ENCODE results near the gene SLC1A3.
"Not testable (repeated sequence)": the region's sequence is repeated elsewhere in the genome, so short reads cannot be mapped to it uniquely, and the experiment has no call there.

SLC1A3 gene

DNA sequence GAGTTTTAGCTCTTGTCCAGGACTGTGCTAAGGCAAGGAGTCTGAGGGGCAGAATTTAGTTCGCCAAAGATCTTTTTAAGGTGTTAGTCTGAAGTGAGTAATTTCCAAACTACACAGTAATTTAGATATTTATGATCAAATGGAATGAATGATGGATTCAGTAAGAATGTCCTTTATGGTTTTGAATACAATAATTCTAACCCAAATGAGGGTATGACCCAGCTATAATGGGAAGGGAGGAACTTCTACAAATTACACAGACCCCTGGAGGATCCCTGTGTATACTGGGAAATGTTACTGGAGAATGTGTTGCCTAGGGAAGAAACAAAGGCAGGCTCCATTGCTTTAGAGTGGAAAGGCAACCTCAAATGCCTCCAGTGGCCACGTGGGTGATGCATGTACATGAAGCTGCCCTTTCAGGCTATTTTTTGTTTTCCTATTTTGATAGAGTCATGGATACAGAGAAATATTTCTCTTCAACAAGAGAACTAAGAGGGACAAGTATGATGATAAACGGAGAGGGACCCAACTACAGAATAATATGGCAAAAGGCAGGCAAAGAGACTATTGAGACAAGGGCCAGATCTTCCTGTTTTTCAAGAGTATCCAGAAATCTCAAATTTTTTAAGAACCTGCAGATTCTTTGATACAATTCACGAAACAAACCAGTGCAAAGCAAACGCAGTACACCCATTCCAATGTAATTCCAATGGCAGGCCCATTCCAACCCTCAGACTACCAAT lies 25.4 kb downstream of the SLC1A3 start:
- DNase-seq: no peak

DNA sequence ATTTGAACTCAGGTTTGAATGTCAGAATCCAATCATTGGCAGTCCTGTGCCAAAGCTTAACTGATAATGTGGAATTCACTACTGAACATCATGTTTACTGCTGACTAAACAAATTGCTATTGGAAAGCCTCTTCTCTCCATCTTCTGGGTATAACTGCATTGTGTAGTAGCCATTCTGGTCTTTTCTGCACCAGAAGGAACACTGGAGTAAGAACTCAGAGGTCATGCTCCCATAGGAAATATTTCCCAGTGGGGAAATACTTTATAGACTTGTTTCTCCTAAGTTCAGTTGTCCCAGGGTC lies 25.9 kb downstream of the SLC1A3 start:
- DNase-seq: no peak

DNA sequence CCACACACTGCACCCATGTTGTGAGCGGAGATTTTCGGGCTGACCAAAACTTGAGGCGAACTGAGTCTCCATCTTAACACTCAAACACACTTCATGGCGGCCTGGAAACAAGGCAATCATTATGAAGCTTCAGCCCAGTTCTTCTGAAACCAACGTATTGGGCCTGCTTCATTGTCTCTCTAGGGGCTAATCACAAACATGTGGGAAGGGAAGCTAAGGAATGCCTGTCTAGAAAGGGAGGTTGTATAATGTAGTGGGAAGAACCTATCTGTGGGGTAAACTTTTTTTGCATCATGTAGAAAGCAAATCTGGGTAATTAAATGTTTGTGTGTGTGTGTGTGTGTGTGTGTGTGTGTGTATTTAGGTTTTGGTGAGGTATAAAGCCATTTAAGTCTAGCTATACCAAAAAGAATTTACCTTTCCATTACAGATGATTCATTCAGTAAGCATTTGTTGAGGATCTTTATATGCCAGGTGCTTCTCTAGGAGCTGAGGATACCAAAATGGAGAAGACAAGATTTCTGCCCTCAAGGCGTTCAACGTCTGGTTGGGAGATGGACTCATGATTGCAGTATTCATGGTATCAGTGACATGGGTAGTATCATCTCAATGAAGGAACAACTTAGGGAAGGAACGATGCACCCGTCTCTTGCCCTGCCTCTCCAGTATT lies 29.4 kb downstream of the SLC1A3 start:
- no peak for DNase-seq

DNA sequence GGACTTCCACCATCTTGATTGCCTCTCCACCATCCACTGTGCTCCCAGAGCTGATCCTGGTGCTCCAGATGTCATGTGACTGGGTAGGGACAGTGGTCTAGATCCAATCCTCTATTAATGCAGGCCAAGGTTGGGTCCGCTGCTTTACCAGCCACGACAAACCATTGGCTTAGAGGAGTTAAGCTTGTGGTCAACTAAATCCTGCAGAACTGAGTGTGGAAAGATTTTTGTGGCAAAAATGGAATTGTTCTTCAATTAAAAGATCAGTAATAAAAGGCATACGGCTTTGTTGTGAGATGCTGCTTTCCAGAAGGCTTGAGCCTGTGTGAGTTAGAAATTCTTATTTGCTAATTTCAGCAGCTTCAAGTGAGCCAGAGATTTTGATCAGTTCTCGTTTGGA lies 30.7 kb downstream of the SLC1A3 start:
- no peak for DNase-seq

DNA sequence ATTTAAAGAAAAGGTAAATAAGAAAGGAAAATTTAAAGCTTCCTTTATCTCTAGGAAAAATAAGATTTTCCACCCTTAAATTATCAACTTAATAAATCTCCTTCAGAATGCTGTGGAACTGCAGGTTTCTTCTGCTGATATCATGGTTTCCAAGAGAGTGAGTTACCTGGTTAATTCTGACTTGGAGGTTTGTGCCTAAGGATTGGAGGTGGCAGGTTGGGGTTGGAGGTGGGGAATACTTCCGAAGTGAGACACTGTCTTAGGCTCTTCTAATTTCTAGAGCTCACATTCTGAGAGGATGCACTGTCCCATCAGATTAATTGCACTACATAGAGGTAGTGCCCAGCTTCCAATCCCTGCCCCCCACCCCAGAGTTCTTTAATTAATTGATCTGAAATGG lies 31.1 kb downstream of the SLC1A3 start:
- no peak for DNase-seq

DNA sequence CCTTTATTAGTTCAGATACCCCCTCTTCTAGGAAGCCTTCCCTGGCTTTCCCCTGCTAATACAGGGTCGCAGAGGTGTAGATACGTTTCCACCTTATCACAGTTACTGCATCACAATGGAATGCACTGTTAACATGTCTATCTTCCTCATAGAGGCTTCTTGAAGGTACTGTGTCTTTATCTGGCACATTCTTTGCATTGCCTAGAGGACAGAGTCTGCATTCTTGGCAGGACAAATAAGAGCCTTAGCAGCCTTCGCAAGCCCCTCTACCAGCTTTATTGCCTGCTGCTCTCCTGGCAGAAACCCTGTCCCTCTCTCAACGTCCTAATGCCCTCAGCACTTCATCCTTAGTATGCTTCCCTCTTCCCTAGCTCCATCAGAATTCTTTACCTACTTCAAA lies 31.6 kb downstream of the SLC1A3 start:
- no peak for DNase-seq

DNA sequence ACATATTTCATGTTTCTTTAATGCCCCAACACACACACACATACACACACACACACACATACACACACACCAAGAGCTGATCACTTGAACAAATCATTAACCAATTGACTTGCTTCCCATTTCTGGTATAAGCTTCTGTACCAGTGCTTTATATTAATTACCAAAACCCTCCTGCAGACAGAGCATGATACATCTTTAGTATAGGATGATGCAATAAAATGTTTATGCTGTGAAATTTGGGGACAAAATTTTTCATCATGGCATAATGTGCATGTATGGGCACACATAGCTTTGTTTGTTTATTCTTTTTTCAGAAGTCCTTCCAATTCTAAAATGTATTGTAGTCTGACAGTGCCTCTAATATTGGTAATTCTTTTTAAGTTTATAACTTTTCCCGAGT lies 34.5 kb downstream of the SLC1A3 start:
- no peak for DNase-seq

GRCh38 chr5:36641431-36641830 lies 35.0 kb downstream of the SLC1A3 start:
- no peak for DNase-seq

DNA sequence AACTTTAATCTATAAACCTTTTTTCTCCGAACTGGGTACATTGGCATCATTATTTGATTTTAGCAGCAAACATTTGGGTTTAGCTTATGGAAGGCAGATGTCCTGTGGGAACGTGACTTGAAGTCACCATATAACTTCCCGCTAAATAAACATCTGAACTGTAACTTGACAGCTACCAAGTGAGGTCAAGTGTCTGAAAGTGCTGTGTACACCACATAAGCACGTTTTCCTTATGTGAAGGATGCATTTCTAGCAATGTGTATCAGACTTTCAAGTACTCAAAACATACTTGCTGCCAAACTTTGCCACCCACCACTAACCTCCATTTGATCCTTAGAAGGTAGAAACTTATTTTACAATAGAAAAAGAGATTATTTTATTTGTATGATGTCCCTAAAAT lies 35.7 kb downstream of the SLC1A3 start:
- DNase-seq: no peak

DNA sequence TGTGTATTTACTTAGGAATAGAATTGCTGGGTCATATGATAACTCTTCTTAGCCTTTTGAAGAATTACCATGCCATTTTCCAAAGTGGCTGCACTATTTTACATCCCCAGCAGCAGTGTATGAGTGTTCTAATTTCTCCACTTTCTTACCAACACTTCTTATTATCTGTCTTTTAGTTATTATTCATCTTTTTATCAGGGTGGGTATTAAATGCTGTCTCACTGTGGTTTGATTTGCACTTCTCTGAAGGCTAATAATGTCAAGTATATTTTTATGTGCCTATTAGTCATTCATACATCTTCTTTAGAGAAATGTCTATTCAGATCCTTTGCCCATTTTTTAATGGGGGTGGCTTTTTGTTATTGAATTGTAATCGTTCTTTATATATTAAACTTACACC lies 36.8 kb downstream of the SLC1A3 start:
- no peak for DNase-seq

DNA sequence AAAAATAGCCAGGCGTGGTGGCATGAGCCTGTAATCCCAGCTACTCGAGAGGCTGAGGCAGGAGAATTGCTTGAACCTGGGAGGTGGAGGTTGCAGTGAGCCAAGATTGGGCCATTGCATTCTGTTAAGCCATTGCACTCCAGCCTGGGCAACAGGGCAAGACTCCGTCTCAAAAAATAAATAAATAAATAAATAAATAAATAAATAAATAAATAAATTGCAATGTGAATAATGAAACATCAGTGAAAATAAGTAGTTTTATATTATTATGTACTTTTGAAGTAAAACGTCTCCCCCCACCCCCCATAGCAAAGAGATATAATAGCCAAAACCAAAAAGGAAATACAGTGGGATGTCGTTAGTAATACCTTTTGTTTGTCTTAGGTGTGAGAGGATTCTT lies 37.4 kb downstream of the SLC1A3 start:
- not testable (repeated sequence) for DNase-seq

GRCh38 chr5:36644727-36645126 lies 38.3 kb downstream of the SLC1A3 start:
- no peak for DNase-seq

DNA sequence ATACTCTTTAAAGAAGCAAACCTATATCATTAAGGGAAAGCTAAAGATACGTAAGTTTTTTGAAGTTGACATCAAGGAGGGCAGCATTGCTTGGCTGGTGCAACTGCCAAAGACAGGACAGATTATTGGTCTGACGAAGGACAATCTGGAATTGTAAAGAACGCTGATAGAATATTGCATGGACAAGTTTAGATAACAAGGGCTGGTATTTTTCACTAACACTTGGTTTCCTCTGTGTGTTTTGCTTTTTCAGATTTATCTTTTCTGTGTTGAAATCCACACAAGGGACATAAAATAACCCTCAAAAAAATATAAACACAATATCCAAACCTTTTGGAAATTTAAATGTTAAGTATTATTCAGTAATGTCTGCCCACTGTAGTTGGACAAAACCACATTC lies 39.7 kb downstream of the SLC1A3 start:
- no peak for DNase-seq

- no peak for DNase-seq
These were observed 40.2 kb downstream of the SLC1A3 start for GRCh38 chr5:36646507-36647023.

DNA sequence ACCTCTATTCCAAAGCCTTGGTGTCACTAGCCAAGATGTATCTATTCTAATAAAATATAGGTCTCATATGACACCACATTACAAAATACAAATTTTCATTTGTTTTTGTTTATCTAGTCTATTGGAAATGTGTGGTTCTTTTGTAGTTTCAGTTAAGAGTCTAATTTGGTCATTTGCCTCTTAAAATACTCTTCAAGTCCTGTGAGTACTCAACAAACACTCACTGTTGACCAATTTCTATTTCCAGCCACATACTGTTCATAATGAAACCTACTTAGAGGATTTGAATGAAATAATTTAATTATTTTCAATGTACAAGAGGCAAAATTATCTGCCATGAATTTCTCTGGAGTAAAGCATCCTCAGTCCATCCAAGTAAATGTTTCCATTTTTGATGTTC lies 40.6 kb downstream of the SLC1A3 start:
- DNase-seq: no peak

- DNase-seq: no peak
These were observed 42.0 kb downstream of the SLC1A3 start for GRCh38 chr5:36648426-36648825.

GRCh38 chr5:36651761-36652685 lies 45.6 kb downstream of the SLC1A3 start:
- DNase-seq: no peak

GRCh38 chr5:36653044-36653705 lies 46.8 kb downstream of the SLC1A3 start:
- DNase-seq: no peak

- DNase-seq: no peak
These were observed 48.2 kb downstream of the SLC1A3 start for GRCh38 chr5:36654564-36654963.

- no peak for DNase-seq
These were observed 48.8 kb downstream of the SLC1A3 start for GRCh38 chr5:36655161-36655560.

DNA sequence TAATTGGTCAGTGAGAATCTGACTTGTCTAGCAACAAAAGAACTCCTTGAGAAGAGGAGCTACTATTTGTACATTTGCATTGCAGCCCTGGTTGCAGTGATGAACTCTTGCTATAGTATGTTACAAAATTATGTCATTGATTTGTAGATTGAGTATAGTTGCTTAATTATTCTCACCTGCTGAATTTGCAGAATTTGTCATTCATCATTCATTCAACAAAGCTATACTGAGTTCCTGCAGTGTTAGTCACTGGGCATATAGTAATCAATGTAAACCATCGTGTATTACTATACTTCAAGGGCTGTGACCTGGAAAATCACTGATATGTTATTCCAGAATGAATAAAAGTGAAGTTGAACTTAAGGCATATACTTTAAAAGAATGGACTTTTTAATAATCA lies 50.1 kb downstream of the SLC1A3 start:
- no peak for DNase-seq

- no peak for DNase-seq
These were observed 51.2 kb downstream of the SLC1A3 start for GRCh38 chr5:36657563-36657995.
